ENCODE results near the gene STRN3.
"Not testable (repeated sequence)": the region's sequence is repeated elsewhere in the genome, so short reads cannot be mapped to it uniquely, and the experiment has no call there.

The STRN3 gene

DNA sequence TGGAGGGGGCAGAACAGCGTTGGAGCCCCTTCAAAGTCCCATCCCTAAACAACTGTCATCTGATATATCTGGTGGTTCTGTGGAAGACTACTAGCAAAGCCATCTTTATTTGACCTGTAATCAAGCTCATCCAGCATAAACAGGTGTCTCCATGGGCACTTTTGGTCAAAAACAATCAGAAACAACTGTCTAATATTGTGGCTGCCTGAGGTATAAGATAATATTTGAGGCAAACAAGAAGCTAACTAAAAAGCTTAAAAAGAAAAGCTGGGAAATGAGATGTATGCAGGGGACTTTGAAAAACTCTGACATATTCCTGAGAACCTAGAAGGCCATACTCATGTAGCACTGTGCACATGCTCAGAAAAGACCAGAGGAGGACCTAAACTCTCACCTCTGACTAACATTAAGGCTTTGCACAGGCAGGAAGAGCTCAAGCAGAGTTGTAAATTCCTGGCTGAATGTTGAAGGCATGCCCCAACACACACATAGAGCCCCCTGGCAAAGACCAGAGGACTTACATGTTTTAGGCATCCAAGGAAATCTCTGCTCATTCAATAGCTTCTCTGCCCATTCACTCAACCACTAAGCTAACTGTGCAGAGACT is 28.0 kb downstream of the STRN3 start:
- DNase-seq, result no peak

DNA sequence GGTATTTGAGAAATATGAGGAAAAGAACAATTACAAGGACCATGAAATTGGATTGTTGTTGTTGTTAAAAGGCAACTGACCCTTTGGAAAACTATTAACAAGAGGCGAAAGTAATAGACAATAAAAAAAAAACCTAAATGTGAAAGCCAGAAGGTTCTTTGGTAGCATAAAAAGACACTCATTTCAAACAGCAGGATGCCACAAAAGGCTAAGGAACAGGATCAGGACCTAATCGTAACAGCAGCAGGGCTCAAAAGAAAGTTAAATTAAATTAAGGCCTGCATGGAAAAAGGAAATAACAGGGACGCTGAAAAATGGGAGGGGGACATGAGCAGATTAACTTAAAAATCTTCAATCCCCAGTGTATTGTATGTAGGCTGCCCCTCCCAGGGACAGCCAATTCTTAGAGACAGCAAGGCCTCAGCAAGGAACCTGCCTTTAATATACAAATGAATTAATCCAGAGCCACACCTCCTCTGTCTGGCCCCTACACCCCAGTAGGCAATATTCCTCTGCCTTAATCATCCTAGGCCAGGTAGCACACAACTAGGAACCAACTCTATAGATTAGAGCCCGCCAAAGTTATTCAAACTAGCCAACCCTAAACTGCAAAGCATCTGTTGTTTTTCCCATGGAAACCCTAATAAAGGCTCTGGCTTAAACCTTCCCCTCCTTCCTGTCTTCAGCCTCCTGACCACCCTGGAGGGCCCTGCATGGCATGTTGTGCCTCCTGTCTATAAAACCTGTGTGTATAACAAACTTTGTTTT is 29.1 kb downstream of the STRN3 start:
- DNase-seq, result no peak

DNA sequence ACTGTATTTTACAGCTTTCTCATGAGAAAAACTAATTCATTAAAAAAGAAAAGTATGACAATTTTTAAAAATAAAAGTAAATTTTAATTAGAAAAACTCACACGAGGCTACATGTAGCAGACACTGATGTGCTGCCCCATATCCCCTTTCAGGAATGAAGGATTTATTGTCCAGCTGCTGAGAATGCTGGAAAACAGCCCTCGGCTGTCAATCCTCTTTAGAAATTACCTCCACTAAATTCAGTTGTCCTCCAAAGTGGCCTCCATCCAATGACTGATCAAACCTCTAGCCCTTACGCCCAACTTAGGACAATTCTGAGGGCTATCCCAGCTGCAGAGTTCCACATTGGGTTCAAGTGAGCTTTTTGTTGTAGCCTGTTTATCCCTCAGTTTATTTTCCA is 30.5 kb downstream of the STRN3 start:
- DNase-seq, result no peak

DNA sequence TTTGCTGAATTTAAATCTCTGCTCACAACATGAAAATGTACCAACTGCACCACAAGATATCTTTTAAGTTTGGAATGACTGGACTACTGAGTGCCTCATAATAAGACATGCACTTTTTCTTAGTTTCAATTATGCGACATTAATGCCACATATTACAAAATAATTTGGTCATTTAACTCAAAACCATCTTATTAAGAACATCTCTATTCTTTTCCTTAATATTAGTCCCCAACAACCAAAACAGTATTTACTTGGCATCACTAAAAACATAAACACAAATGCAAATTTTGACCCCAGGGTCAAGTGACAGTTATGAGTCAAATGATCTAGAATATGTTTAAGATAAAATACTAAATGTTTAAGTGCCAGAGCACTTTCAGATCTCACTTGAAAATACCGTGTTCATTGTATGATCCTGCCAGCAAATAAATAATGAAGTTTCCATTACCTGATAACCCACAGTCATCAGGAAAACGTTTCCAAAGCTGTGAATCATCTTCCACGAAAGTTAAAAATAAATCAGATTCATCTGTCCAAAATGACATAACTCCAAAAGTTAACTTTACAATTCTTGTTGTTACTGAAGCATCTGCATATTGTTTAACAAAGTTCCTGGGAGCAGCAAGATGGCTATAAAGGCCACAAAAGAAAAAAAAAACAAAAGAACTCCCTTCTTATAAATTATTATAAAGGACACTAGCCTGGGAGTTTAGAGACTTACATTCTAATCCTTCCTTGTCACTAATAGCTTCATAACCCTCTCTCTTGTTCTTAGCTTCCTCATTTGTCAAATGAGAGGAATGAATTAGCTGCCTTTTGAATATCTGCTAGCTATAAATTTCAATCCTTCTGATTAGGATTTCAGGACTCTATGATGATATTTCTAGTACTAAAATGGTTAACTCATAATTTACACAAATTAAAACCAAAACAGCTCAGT is 31.2 kb downstream of the STRN3 start:
- peak; percentile 54 for DNase-seq

DNA sequence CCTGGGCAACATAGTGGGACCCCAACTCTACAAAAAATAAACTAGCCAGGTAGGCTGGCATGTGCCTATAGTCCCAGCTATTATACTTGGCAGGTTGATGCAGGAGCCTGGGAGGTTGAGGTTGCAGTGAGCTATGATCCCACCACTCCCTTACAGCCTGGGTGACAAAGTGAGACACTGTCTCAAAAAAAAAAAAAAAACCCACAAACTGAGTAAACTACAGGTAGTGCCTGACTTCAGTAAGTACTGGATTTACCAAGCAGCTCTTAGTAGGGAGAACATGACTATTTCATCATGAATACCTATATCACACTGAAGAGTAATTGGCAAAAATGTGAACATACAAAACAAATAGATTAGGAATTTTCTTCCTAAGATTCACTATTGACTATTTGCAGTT is 33.1 kb downstream of the STRN3 start:
- no peak for DNase-seq

DNA sequence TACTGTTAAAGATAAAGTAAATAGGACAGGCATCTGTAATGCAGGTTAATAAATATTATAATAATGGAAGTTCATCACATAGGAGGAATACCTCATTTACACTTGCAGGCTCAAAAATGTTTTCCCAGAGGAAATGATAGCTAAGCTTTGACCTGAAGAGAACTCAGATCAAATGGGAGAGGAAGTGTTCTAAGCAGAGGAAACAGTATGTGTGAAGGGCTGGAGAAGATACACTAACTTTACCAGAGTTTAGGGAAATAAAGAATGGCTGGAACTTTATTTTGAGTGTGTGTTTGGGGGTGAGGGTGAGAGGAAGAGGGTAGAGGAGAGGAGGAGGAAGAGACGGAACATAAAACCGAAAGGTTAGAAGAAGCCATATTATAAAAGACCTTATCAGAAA is 34.8 kb downstream of the STRN3 start:
- DNase-seq, result no peak

DNA sequence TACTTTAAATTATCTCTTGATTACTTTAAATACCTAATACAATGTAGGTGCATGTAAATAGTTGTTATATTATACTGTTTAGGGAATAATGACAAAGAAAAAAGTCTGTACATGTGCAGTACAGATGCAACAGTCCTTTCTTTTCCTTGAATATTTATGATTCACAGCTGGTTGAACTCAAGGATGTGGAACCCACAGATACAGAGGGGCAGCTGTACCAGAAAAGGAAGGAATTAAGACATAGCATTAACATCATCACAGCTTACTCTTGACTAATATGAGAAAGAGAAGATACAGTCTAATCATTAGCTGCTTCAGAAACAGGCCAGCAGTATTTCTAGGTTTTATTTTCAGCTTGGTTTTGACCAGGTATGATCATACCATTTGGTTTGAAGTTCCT is 35.4 kb downstream of the STRN3 start:
- DNase-seq, result peak; percentile 20

DNA sequence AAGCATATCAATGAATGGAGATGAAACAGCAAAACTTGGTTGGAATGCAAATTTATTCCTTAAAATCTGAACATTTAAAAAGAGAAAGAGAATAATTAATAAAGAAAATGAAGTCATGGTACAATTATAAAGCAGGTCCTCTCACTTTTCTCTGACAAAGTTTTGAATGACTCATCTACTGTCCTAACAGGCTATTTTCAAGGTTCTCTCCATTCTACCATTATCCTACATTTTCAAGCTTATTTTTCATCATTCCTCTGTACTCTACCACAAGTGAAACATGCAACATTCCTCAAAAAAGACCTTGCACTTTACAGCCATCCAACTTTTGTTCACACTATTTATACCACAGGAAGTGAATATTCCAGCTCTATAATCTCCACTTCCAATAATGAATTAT is 37.7 kb downstream of the STRN3 start:
- peak; percentile 10 for DNase-seq

DNA sequence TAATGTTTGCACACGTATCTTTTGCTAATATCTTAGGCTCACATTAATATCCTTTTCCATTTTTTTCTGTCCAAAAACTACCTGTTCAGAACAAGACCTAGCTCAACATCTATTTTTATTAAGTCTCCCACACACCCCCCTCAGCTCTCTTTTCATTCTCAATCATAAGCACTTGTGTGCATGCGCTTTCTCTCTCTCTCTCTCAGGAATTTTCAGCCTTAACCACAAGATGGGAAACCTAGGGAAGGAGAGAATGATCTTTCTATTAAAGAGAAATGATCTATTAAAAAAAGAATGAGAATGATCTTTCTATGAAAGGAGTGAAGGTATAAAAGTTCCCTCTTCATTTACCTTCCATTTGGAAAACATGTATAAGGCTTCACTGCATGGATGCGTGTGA is 40.4 kb downstream of the STRN3 start:
- DNase-seq, result no peak

DNA sequence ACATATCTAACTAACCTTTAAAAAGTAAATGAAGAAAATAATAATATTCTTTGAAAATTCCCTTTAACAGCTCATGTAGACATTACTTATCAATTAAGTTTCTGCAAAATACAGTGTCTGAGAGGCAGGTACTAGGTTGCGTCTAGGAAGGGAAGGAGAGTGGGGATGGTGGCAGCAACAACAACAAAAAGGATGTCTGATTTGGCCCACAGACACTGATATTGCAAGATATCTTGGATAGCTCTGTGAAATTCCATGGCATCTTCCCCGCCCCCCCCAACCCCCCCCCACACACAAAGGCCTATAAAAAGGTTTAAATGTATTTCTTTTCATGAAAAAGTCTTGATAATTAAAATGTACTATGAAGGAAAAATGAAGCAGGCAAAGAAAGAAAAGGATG is 42.3 kb downstream of the STRN3 start:
- DNase-seq, result no peak

DNA sequence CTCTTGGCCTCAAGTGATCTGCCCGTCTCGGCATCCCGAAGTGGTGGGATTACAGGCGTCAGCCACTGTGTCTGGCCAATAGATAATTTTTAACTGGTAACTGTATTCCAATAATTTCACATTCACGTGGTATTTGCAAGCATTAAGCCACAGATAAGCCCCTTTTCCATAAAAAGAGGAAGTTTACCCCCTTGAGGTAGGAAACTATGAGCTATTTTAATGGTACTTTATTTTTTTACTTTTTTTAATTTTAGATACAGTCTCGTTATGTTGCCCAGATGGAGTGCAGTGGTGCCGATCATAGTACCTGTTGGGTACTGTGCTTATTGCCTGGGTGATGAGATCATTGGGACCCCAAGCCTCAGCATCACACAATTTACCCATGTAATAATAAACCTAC is 43.6 kb downstream of the STRN3 start:
- no peak for DNase-seq

DNA sequence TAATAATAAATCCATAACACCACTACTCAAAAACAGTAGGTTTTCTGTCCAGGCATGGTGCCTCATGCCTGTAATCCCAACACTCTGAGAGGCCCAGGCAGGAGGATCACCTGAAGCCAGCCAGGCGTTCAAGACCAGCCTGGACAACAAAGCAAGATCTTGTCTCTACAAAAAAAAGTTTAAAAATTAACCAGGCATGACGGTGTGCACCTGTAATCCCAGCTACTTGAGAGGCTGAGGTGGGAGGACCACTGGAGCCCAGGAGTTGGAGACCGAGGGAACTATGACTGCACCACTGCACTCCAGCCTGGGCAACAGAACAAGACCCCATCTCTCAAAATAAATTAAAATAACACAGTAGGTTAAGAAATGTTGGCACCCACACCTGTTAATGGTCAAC is 45.2 kb downstream of the STRN3 start:
- DNase-seq, result no peak

DNA sequence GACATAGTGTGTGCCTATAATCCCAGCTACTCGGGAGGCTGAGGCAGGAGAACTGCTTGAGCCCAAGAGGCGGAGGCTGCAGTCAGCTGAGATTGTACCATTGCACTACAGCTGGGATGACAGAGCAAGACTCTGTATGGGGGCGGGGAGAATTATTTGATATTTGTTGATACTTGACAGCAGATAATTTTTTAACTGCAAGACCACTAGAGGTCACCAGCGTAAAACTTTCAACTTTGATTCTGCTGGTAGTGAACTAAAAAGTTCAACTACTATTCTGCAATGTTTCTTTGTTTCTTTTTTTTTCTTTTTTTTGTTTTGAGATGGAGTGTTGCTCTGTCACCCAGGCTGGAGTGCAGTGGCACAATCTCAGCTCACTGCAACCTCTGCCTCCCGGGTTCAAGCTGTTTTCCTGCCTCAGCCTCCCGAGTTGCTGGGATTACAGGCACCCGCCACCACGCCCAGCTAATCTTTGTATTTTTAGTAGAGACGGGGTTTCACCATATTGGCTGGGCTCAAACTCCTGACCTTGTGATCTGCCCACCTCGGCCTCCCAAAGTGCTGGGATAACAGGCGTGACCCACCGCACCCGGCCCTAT is 46.0 kb downstream of the STRN3 start:
- DNase-seq, result peak; percentile 74

DNA sequence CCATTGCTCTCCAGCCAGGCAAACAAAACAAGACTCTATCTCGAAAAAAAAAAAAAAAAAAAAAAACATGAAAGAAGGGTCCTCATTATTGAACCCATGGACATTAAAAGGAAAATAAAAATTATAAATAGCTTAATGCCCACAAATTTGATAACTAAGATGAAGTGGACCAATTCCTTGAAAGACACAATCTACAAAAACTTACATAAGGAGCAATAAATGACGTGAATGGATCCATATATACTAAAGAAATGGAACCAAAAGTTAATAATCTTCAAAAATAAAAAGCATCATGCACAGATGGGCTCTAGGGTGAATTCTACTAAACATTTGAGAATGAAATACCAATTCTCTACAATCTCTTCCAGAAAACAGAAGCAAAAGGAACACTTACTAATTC is 48.4 kb downstream of the STRN3 start:
- no peak for DNase-seq

DNA sequence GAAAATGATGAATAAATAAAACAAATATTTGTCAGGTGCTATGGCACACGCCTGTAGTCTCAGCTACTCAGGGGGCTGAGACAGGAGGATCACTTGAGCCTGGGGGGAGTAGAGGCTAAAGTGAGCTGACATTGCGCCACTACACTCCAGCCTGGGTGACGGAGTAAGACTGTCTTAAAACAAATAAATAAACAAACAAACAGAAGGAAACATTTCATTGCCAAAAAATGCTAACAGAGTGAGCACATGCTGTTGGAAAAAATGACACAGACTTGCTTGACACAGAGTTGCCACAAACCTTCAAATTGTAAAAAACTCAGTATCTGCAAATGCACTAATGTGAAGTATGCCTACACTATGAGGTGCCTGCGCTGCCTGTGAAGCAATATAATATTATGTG is 51.6 kb downstream of the STRN3 start:
- DNase-seq, result no peak

DNA sequence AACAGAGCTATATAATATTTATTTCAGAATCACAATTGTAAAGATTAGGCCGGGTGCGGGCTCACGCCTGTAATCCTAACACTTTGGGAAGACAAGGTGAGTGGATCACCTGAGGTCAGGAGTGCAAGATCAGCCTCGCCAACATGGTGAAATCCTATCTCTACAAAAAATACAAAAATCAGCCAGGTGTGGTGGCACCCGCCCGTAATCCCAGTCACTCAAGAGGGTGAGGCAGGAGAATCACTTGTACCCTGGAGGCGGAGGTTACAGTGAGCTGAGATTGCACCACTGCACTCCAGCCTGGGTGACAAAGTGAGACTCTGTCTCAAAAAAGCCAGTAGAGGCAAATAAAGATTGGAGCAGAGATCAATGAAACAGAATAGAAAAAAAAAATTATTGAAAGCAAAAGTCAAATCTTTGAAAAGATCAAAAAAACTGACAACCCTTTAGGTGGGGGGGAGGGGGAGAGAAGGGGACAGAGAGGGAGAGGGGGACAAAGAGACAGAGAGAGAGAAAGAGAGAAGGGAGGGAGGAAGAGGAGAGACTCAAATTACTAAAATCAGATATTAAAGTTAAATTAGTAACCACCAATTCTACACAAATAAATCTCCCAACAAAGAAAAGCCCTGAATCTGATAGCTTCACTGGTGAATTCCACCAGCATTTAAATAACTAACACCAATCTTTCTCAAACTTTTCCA is 53.1 kb downstream of the STRN3 start:
- DNase-seq, result no peak

DNA sequence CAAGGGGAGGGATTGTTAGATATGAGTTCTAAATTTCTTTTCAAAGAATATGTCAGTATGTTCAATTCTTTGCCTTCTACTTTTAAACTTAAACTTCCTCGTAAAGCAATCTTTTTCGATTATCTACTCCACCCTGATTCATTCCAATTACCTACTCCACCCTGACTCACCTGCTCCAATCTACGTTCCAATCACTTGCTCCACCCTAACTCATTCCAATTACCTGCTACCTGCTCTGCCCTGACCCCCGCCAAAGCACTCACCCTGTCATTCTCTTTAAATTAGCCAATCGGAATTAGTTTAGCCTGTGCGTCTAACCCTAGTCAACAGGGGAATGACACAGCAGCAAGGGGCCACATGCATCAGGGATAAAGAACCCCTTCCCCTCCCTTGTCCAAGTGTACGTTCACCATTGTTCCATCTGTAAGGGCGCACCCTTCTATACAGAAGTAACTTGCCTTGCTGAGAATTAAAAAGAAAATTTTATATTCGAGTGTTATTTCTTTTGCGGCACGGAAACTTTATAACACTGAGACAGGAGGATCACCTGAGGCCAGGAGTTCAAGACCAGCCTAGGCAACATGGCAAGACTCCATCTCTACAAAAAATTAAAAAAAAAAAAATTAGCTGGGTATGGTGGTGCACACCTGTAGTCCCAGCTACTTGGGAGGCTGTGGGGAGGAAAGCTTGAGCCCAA is 54.0 kb downstream of the STRN3 start:
- not testable (repeated sequence) for DNase-seq

DNA sequence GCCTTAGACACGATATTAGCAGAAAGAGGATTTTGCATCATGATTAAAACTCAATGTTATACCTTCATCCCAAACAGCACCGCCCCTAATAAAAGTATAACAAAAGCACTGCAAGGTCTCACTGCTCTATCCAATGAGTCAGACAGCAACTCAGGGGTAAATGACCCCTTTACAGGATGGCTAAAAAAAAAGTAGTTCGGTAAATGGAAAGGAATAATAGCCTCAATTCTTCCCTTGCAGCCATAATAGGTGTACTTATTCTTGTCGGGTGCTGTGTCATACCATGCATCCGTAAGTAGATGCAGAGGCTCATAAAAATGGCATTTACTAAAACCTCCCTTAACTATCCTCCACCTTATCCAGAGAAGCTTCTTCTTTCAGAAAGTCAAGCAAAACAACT is 54.6 kb downstream of the STRN3 start:
- DNase-seq, result no peak

DNA sequence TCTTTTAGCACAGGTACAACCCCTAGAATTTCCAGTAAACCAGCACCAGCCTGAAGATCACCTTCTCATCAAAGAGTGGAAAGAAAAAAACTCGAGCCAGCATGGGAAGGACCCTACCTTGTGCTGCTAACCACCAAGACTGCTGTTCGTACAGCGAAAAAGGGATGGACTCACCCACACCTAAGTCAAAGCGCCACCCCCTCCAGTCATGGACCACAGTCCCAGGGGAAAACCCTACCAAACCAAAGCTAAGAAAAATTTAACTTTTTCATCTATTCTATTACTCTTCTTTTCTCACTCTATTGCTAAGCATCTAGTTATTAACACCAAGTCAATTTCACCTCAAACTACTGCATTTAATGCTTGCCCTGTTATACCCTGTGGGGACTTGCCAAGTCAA is 56.4 kb downstream of the STRN3 start:
- DNase-seq, result not testable (repeated sequence)

DNA sequence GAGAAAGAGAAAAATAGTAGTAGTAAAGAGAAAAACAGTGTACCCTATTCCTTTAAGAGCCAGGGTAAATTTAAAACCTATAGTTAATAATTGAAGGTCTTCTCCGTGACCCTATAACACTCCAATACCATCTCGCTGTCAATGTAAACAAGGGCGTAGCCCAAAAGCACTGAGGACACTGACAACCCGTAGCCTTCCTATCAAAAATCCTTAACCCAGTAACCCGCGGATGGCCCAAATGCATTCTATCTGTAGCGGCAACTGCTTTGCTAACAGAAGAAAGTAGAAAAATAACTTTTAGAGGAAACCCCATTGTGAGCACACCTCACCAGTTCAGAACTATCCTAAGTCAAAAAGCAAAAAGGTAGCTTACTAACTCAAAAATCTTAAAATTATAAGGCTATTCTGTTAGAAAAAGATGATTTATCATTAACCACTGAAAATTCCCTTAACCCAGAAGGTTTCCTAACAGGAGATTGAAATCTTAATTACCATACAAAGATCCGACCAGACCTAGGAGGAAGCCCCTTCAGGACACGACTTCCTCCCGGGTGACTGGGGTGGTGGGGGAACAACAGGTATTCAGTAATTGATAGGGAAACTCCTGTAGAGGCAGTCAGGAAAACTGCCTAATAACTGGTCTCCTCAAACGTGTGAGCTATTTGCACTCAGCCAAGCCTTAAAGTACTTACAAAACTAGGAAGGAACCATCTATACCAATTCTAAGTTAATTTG is 58.6 kb downstream of the STRN3 start:
- not testable (repeated sequence) for DNase-seq
